Activated T-helper 2 cell treated with anti-CD3 and anti-CD28 coated beads, Interferon-gamma antibody, Interleukin-2, Interleukin-4, amounts not matched to agents 10 μg/mL and 5 μg/mL and 100 μg/mL, durations not matched to agents 14 hours and 24 hours and 36 hours (primary cell): Measurements from ENCODE around the gene AIG1. TPM values are rescaled to one million over a fixed set of nuclear protein-coding genes. Genes with fewer than 3 reads are reported as not detected.
"Not testable (repeated sequence)": the region's sequence is repeated elsewhere in the genome, so short reads cannot be mapped to it uniquely, and the experiment has no call there.

Source experiments
- DNase-seq: peaks from one replicate; pipeline ENCODE4 v3.0.0; 2021; ENCODE audit warnings: low spot score
- H3K27ac Mint-ChIP-seq: one replicate; pipeline ENCODE4 v1.8.0; 2021; ENCODE audit warnings: mixed read lengths
- H3K27me3 Mint-ChIP-seq: one replicate; pipeline ENCODE4 v1.8.0; 2021; ENCODE audit warnings: low read depth, mixed read lengths
- H3K36me3 Mint-ChIP-seq: one replicate; pipeline ENCODE4 v1.8.0; 2021; ENCODE audit warnings: low read depth, mixed read lengths
- H3K4me1 Mint-ChIP-seq: one replicate; pipeline ENCODE4 v1.8.0; 2021; ENCODE audit warnings: low read depth, mixed read lengths
- H3K4me3 Mint-ChIP-seq: one replicate; pipeline ENCODE4 v1.8.0; 2021; ENCODE audit warnings: low read depth, mild to moderate bottlenecking, moderate library complexity, mixed read lengths
- H3K9me3 Mint-ChIP-seq: one replicate; pipeline ENCODE4 v1.8.0; 2021; ENCODE audit warnings: mixed read lengths
- intact Hi-C: fragments of 100-400 bp; cut with micrococcal nuclease; formaldehyde crosslinking; loops from one replicate; pipeline ENCODE4 v1.15.1; 2023
- total RNA-seq: library from RNA; stranded (reverse); gene quantifications from 2 replicates; pipeline ENCODE4 v1.2.3, GENCODE V29; 2022

AIG1 gene
- total RNA-seq, 1 donor from 2014 or later = 2.4 TPM

GRCh38 chr6:143225929-143226328 lies 165.2 kb downstream of the AIG1 start:
- no peaks in the 10 kb centered on the region for H3K36me3 Mint-ChIP-seq
- H3K9me3 Mint-ChIP-seq = no peaks in the 10 kb centered on the region
- no peak overlapping the region for H3K4me3 Mint-ChIP-seq
- H3K27ac Mint-ChIP-seq = no peak overlapping the region
- no peaks in the 10 kb centered on the region for H3K4me1 Mint-ChIP-seq
- intact Hi-C loops = no loop called here
- H3K27me3 Mint-ChIP-seq = no peaks in the 10 kb centered on the region
- no peak for DNase-seq

GRCh38 chr6:143227675-143228074 lies 167.0 kb downstream of the AIG1 start:
- no peak for DNase-seq
- Mint-ChIP-seq H3K4me1 (no peaks in the 10 kb centered on the region), H3K9me3 (no peaks in the 10 kb centered on the region), H3K4me3 (no peak overlapping the region), H3K36me3 (no peaks in the 10 kb centered on the region), H3K27ac (no peak overlapping the region), H3K27me3 (no peaks in the 10 kb centered on the region)
- intact Hi-C loops = no loop called here

GRCh38 chr6:143229400-143229799 lies 168.7 kb downstream of the AIG1 start:
- Mint-ChIP-seq H3K27me3 (no peaks in the 10 kb centered on the region), H3K27ac (no peak overlapping the region), H3K4me1 (no peaks in the 10 kb centered on the region), H3K4me3 (no peak overlapping the region), H3K9me3 (no peaks in the 10 kb centered on the region), H3K36me3 (no peaks in the 10 kb centered on the region)
- no peak for DNase-seq
- intact Hi-C loops = no loop called here

GRCh38 chr6:143232849-143233248 lies 172.2 kb downstream of the AIG1 start:
- DNase-seq = no peak
- H3K27me3 Mint-ChIP-seq = no peaks in the 10 kb centered on the region
- H3K4me1 Mint-ChIP-seq = no peaks in the 10 kb centered on the region
- H3K27ac Mint-ChIP-seq = no peak overlapping the region
- intact Hi-C loops = loop anchor here (10.0 kb wide), 2 partner anchors 102 to 192 kb away; no protein-coding TSS in a partner anchor
- H3K9me3 Mint-ChIP-seq = no peaks in the 10 kb centered on the region
- no peaks in the 10 kb centered on the region for H3K36me3 Mint-ChIP-seq
- H3K4me3 Mint-ChIP-seq = no peak overlapping the region

- H3K4me1 Mint-ChIP-seq = no peaks in the 10 kb centered on the region
- H3K4me3 Mint-ChIP-seq = no peak overlapping the region
- no peaks in the 10 kb centered on the region for H3K9me3 Mint-ChIP-seq
- intact Hi-C loops = loop anchor here (10.0 kb wide), 2 partner anchors 101 to 191 kb away; no protein-coding TSS in a partner anchor
- no peak for DNase-seq
- no peaks in the 10 kb centered on the region for H3K36me3 Mint-ChIP-seq
- H3K27me3 Mint-ChIP-seq = no peaks in the 10 kb centered on the region
- no peak overlapping the region for H3K27ac Mint-ChIP-seq
These were observed 173.0 kb downstream of the AIG1 start for GRCh38 chr6:143233554-143234285.

GRCh38 chr6:143234734-143235133 lies 174.0 kb downstream of the AIG1 start:
- H3K4me3 Mint-ChIP-seq = no peak overlapping the region
- H3K9me3 Mint-ChIP-seq = no peaks in the 10 kb centered on the region
- H3K27ac Mint-ChIP-seq = no peak overlapping the region
- H3K36me3 Mint-ChIP-seq = no peaks in the 10 kb centered on the region
- no peaks in the 10 kb centered on the region for H3K27me3 Mint-ChIP-seq
- no peaks in the 10 kb centered on the region for H3K4me1 Mint-ChIP-seq
- intact Hi-C loops = loop anchor here (10.0 kb wide), 2 partner anchors 100 to 190 kb away; no protein-coding TSS in a partner anchor
- no peak for DNase-seq

- no peaks in the 10 kb centered on the region for H3K36me3 Mint-ChIP-seq
- H3K4me3 Mint-ChIP-seq = no peak overlapping the region
- no peaks in the 10 kb centered on the region for H3K9me3 Mint-ChIP-seq
- no peaks in the 10 kb centered on the region for H3K27me3 Mint-ChIP-seq
- no peak overlapping the region for H3K27ac Mint-ChIP-seq
- no peaks in the 10 kb centered on the region for H3K4me1 Mint-ChIP-seq
- intact Hi-C loops = loop anchor here (10.0 kb wide), 2 partner anchors 99 to 189 kb away; no protein-coding TSS in a partner anchor
- no peak for DNase-seq
These were observed 175.6 kb downstream of the AIG1 start for GRCh38 chr6:143236151-143236798.

GRCh38 chr6:143238306-143238705 lies 177.6 kb downstream of the AIG1 start:
- Mint-ChIP-seq H3K4me1 (no peaks in the 10 kb centered on the region), H3K4me3 (no peak overlapping the region), H3K27ac (no peak overlapping the region), H3K27me3 (no peaks in the 10 kb centered on the region), H3K36me3 (no peaks in the 10 kb centered on the region), H3K9me3 (no peaks in the 10 kb centered on the region)
- DNase-seq = no peak
- intact Hi-C loops = loop anchor here (10.0 kb wide), 2 partner anchors 96 to 186 kb away; no protein-coding TSS in a partner anchor

GRCh38 chr6:143241111-143241510 lies 180.4 kb downstream of the AIG1 start:
- no peak for DNase-seq
- H3K36me3 Mint-ChIP-seq = no peaks in the 10 kb centered on the region
- peaks cover under 1% of the 10 kb centered on the region for H3K4me1 Mint-ChIP-seq
- intact Hi-C loops = no loop called here
- no peak overlapping the region for H3K4me3 Mint-ChIP-seq
- H3K27me3 Mint-ChIP-seq = no peaks in the 10 kb centered on the region
- peaks cover 2% of the 10 kb centered on the region for H3K9me3 Mint-ChIP-seq
- no peak overlapping the region for H3K27ac Mint-ChIP-seq

GRCh38 chr6:143241911-143242310 lies 181.2 kb downstream of the AIG1 start:
- H3K4me1 Mint-ChIP-seq = peaks cover 3% of the 10 kb centered on the region
- no peak for DNase-seq
- no peaks in the 10 kb centered on the region for H3K36me3 Mint-ChIP-seq
- peaks cover 6% of the 10 kb centered on the region for H3K9me3 Mint-ChIP-seq
- H3K27me3 Mint-ChIP-seq = no peaks in the 10 kb centered on the region
- H3K4me3 Mint-ChIP-seq = no peak overlapping the region
- no peak overlapping the region for H3K27ac Mint-ChIP-seq
- intact Hi-C loops = no loop called here

- H3K4me1 Mint-ChIP-seq = peaks cover 5% of the 10 kb centered on the region
- intact Hi-C loops = no loop called here
- no peak overlapping the region for H3K4me3 Mint-ChIP-seq
- no peak for DNase-seq
- H3K36me3 Mint-ChIP-seq = no peaks in the 10 kb centered on the region
- peaks cover 6% of the 10 kb centered on the region for H3K9me3 Mint-ChIP-seq
- H3K27me3 Mint-ChIP-seq = no peaks in the 10 kb centered on the region
- H3K27ac Mint-ChIP-seq = no peak overlapping the region
These were observed 183.1 kb downstream of the AIG1 start for GRCh38 chr6:143243786-143244185.

GRCh38 chr6:143245656-143246055 lies 185.0 kb downstream of the AIG1 start:
- peaks cover 5% of the 10 kb centered on the region for H3K4me1 Mint-ChIP-seq
- H3K4me3 Mint-ChIP-seq = no peak overlapping the region
- no peak for DNase-seq
- peaks cover 6% of the 10 kb centered on the region for H3K9me3 Mint-ChIP-seq
- intact Hi-C loops = no loop called here
- no peaks in the 10 kb centered on the region for H3K36me3 Mint-ChIP-seq
- no peaks in the 10 kb centered on the region for H3K27me3 Mint-ChIP-seq
- no peak overlapping the region for H3K27ac Mint-ChIP-seq

- H3K4me3 Mint-ChIP-seq, H3K36me3 Mint-ChIP-seq, DNase-seq, H3K27ac Mint-ChIP-seq, H3K27me3 Mint-ChIP-seq, H3K4me1 Mint-ChIP-seq, H3K9me3 Mint-ChIP-seq, intact Hi-C loops: not testable (repeated sequence)
These were observed 185.6 kb downstream of the AIG1 start for GRCh38 chr6:143246166-143246775.
